Smooth muscle cell (in vitro differentiated cells): ENCODE data around the gene HOXC9. TPM values are rescaled to one million over a fixed set of nuclear protein-coding genes. Genes with fewer than 3 reads are reported as not detected.

Source experiments
- DNase-seq: peaks from one replicate; lab custom pipeline; 2025; ENCODE audit not compliant: unreplicated experiment; lab: John Stamatoyannopoulos, UW
- H2AFZ ChIP-seq: fragments of 200-600 bp; sonication (generic); 2 replicates; pipeline ENCODE4 v1.6.0; 2016; ENCODE audit warnings: antibody characterized with exemption, low read depth, mild to moderate bottlenecking
- H3F3A ChIP-seq: fragments of 200-600 bp; sonication (generic); 2 replicates; pipeline ENCODE4 v1.6.0; 2017; ENCODE audit warnings: antibody characterized with exemption, low read depth
- H3K27ac ChIP-seq: fragments of 200-600 bp; sonication (generic); 2 replicates; pipeline ENCODE4 v1.5.1; 2016; ENCODE audit warnings: low read depth, mild to moderate bottlenecking
- H3K27me3 ChIP-seq: fragments of 200-600 bp; sonication (generic); 2 replicates; pipeline ENCODE4 v1.6.1; 2016; ENCODE audit warnings: low read depth, mild to moderate bottlenecking
- H3K36me3 ChIP-seq: fragments of 200-600 bp; sonication (generic); 2 replicates; pipeline ENCODE4 v1.5.1; 2016; ENCODE audit warnings: low read depth
- H3K4me1 ChIP-seq: fragments of 200-600 bp; sonication (generic); 2 replicates; pipeline ENCODE4 v1.5.1; 2016; ENCODE audit warnings: low read depth
- H3K4me2 ChIP-seq: fragments of 200-600 bp; sonication (generic); 2 replicates; pipeline ENCODE4 v1.6.0; 2016; ENCODE audit warnings: mild to moderate bottlenecking
- H3K4me3 ChIP-seq: fragments of 200-600 bp; sonication (generic); 2 replicates; pipeline ENCODE4 v1.5.1; 2016; ENCODE audit warnings: mild to moderate bottlenecking
- H3K79me2 ChIP-seq: fragments of 200-600 bp; sonication (generic); 2 replicates; pipeline ENCODE4 v1.6.0; 2016; ENCODE audit warnings: low read depth, mild to moderate bottlenecking
- H3K9ac ChIP-seq: fragments of 200-600 bp; sonication (generic); 2 replicates; pipeline ENCODE4 v1.6.0; 2016; ENCODE audit warnings: low read depth
- H3K9me3 ChIP-seq: fragments of 200-600 bp; sonication (generic); replicated peaks from 2 replicates; pipeline ENCODE4 v1.5.1; 2016; ENCODE audit warnings: low read depth
- H4K20me1 ChIP-seq: fragments of 200-600 bp; sonication (generic); 2 replicates; pipeline ENCODE4 v1.6.0; 2016; ENCODE audit warnings: low read depth
- WGBS: methylation state at CpG from one replicate; pipeline ENCODE4 v1.1.7; 2016; ENCODE audit warnings: low lambda C conversion rate; 5-methylcytosine and 5-hydroxymethylcytosine counted together
- polyA plus RNA-seq: library from polyadenylated mRNA; unstranded; fragments of >200 nt; fragmentation: Nextera tagmentation; extraction: Ambion mirVana; gene quantifications from 2 replicates; pipeline ENCODE4 v1.2.1, GENCODE V29; 2016
- total RNA-seq: library from RNA; depleted of rRNA; stranded (reverse); fragments of >200 nt; gene quantifications from 2 replicates; pipeline ENCODE4 v1.2.3, GENCODE V29; 2014
- TF ChIP-seq, protein P1 (sequence below): fragments of 200-600 bp; sonication (generic); IDR thresholded peaks from 2 replicates; pipeline ENCODE4 v1.5.1; 2017; ENCODE audit warnings: borderline replicate concordance, mild to moderate bottlenecking, antibody characterized with exemption; ENCODE audit not compliant: insufficient read depth, poor library complexity, severe bottlenecking

Gene HOXC9
- total and polyA plus RNA-seq, 2 experiments from 2014 or later = 1.2 to 2.7 TPM

DNA sequence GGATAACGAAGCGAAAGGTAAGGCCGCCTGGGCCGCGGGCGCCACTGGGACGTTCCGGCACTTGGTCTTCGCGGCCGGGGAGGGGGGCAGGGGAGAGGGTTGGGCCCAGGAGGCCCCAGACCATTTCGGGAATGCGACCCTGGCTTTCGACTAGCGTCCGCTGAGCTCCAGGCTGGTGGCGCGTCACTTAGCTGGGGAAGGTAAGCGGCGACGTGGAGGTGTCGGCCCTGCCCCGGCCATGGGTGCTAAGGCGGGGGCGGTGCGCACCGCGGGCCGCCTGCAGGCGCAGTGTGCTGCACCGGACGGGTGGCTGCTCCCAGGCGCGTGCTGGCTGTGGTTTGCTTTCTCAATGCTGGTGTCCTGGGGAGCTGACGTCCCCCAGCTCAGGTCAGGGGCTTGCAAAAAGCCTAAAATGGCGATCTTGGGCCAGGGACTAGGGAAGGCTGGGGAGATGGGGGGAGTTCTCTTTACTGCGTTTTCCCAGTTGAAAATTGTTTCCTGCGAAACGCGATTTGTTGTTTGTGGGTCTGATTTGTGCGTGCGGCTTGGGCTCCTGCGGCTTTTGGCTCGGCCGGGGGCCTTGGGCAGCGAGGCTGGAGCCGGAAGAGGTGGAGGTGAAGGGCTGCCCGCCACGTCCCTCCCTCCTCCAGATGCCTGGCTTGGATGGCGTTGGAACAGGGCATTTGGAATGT is 13.8 kb upstream of the HOXC9 start:
- DNase-seq = no peak
- TF ChIP-seq, protein P1, sequence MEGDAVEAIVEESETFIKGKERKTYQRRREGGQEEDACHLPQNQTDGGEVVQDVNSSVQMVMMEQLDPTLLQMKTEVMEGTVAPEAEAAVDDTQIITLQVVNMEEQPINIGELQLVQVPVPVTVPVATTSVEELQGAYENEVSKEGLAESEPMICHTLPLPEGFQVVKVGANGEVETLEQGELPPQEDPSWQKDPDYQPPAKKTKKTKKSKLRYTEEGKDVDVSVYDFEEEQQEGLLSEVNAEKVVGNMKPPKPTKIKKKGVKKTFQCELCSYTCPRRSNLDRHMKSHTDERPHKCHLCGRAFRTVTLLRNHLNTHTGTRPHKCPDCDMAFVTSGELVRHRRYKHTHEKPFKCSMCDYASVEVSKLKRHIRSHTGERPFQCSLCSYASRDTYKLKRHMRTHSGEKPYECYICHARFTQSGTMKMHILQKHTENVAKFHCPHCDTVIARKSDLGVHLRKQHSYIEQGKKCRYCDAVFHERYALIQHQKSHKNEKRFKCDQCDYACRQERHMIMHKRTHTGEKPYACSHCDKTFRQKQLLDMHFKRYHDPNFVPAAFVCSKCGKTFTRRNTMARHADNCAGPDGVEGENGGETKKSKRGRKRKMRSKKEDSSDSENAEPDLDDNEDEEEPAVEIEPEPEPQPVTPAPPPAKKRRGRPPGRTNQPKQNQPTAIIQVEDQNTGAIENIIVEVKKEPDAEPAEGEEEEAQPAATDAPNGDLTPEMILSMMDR = no peak
- Histone ChIP-seq H3K4me2 (peak overlapping the region; percentile 80), H3F3A (no peaks in the 10 kb centered on the region), H4K20me1 (no peaks in the 10 kb centered on the region), H2AFZ (no peak overlapping the region), H3K4me3 (peak overlapping the region; percentile 11), H3K36me3 (no peaks in the 10 kb centered on the region), H3K27me3 (peaks cover 100% of the 10 kb centered on the region), H3K79me2 (no peaks in the 10 kb centered on the region), H3K4me1 (no peaks in the 10 kb centered on the region), H3K27ac (no peak overlapping the region), H3K9me3 (no peaks in the 10 kb centered on the region), H3K9ac (no peak overlapping the region)
- WGBS = 5% methylated on average over 50 of the region's 50 CpGs

DNA sequence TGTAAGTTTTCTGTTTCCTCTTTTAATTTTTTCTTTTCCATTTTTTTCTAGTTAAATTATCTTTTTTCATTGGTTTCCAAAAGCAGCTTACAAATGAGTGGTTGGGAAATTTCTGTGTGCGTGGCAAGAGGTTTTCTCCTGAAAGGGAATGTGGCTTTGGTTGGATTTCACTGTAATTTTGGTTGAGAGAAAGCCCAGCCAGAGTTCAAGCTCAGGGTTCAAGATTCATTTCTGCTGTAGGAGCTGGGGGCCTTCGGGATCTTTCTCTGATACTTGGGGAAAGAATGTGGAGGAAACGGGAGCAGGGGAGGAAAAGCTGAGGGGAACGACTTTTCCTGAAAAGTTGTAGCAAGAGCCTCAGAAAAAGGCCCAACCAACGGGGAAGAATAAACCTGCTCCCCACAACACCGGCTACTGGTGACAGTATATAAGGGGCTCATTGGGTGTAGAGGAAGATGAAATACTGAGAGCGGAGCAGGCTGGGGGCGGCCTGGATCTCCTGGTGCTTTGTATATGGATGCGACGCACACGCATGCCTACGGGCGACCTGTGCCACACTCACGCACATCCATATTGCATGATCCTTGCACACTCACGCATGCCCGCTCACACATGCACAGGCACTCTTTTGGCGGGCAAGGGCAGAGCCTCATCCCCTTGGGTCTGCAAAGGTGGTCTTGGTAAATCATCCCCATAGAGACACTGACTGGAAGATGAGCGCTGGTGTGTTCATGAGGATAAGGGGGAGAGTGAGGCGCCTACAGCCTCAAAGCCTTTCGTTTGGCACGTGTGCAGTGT is 13.1 kb upstream of the HOXC9 start:
- WGBS = 44% methylated on average over 21 of the region's 21 CpGs
- Histone ChIP-seq H3K4me3 (no peak overlapping the region), H3K27me3 (peaks cover 100% of the 10 kb centered on the region), H3K4me2 (no peak overlapping the region), H4K20me1 (no peaks in the 10 kb centered on the region), H3K9ac (no peak overlapping the region), H3K79me2 (no peaks in the 10 kb centered on the region), H3K36me3 (no peaks in the 10 kb centered on the region), H3K27ac (no peak overlapping the region), H2AFZ (no peak overlapping the region), H3F3A (no peaks in the 10 kb centered on the region), H3K4me1 (no peaks in the 10 kb centered on the region), H3K9me3 (no peaks in the 10 kb centered on the region)
- TF ChIP-seq, protein P1 = no peak
- DNase-seq = no peak

DNA sequence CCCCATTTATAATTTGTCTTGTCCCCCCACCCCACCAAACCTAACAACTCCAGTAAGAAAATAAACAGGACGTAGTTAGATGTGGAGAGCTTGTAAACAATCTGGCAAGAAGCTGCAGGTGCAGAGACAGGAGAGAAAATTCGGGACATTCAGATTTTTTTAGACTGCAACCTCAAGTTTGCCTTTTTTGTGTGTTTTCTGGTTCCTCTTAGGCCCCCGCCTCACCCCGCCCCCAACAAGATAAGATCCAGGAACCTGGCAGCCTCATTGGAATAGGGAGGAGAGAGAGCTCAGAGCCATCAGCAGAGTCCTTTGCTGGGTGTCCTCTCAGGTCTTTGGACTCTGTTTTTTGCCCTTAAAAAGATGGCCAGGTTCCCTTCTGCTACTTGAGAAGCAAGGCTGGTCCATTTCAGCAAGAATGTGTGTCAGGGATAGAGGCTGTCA is 12.2 kb upstream of the HOXC9 start:
- Histone ChIP-seq H3K4me2 (no peak overlapping the region), H3F3A (no peaks in the 10 kb centered on the region), H3K4me1 (no peaks in the 10 kb centered on the region), H4K20me1 (no peaks in the 10 kb centered on the region), H3K9ac (no peak overlapping the region), H2AFZ (no peak overlapping the region), H3K9me3 (no peaks in the 10 kb centered on the region), H3K79me2 (no peaks in the 10 kb centered on the region), H3K27ac (no peak overlapping the region), H3K27me3 (peaks cover 100% of the 10 kb centered on the region), H3K36me3 (no peaks in the 10 kb centered on the region), H3K4me3 (no peak overlapping the region)
- no peak for DNase-seq
- TF ChIP-seq, protein P1 = no peak
- 28% methylated on average over 4 of the region's 4 CpGs for WGBS
